Epidermal melanocyte (primary cell): ENCODE data around the gene IDUA.
"Not testable (repeated sequence)": the region's sequence is repeated elsewhere in the genome, so short reads cannot be mapped to it uniquely, and the experiment has no call there.

ENCODE experiments used
- DNase-seq: peaks from one replicate; pipeline ENCODE4 v3.0.0; 2011; ENCODE audit warnings: low spot score; ENCODE audit not compliant: insufficient read length

IDUA gene

DNA sequence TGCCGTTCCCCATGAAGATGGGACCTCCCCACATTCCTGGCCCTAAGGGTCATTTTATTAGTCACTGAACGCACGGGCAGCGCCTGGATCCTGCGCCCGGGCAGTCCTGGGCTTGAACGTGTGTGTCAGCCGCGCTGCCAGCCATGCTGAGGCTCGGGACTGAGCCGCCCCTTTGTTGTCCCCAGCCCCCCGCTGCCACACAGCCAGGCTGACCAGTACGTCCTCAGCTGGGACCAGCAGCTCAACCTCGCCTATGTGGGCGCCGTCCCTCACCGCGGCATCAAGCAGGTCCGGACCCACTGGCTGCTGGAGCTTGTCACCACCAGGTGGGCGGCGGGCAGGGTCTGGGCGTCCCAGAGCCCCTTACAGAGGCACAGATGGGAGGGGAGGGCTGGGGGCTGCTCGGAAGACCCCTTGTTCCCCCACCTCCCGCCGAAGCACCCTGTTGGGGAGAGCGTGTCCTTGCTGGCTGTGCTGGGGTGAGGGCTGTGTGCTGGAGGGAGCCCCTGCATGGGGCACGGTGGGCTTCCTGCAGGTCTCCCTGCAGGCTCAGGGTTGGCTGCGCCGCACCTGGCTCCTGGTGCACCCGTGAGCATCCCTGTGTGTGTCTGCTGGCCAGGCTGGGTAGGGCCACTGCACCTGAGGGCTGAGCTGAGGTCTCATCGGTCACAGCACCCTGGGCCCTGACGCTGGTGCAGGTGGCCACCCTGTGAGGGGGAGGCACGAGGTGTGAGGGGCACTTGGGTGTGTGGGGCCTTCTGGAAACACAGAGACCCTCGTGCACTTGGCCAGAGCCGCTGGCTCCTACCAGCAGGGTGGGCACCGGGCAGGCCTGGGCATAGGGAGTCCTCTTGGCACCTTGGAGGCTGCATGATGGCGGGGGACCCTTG lies 1.0 kb downstream of the IDUA start:
- no peak for DNase-seq

DNA sequence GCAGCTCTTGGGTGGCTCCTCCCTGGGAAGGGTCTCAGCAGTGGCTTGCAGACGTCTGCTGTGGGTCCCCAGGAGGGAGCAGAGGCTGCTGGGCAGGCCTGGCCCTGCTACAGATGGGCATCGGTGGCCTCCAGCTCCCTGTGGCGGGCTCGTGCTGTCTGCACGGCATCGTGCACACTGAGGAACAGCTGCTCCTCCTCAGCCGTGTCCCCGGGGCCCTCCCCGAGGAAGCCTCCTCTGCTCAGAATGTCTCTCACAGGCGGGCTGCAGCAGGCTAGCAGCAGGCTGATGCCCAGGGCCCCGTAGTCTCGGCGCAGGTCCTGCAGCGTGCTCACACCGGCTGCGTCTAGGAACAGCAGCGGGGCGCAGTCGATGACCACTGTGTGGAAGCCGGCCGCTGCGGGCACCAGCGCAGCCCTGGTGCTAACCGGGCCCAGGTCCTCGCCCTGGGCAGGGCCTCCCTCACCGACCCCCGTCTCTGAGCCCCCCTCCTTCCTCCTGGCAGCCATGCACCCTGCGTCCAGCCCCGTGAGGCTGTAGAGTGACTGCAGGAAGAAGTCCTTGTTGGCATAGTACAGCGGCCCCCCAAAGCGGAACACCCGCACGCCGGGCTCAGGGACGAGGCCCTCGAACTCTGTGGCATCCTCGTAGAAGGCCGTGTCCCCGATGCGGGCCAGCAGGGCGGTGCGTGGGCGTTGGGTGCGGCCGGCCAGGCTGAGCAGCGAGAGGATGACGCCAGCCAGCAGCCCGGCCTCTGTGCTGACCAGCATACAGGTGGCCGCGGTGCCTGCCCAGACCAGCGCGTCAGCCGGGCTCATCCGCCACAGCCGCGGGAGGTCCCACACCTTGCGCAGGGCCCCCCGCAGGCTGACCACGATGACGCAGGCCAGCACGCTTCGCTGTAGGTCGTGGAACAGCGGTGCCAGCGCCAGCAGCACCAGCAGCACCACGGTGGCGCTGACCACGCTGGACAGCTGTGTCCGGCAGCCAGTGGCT lies 2.2 kb downstream of the IDUA start:
- DNase-seq = no peak

DNA sequence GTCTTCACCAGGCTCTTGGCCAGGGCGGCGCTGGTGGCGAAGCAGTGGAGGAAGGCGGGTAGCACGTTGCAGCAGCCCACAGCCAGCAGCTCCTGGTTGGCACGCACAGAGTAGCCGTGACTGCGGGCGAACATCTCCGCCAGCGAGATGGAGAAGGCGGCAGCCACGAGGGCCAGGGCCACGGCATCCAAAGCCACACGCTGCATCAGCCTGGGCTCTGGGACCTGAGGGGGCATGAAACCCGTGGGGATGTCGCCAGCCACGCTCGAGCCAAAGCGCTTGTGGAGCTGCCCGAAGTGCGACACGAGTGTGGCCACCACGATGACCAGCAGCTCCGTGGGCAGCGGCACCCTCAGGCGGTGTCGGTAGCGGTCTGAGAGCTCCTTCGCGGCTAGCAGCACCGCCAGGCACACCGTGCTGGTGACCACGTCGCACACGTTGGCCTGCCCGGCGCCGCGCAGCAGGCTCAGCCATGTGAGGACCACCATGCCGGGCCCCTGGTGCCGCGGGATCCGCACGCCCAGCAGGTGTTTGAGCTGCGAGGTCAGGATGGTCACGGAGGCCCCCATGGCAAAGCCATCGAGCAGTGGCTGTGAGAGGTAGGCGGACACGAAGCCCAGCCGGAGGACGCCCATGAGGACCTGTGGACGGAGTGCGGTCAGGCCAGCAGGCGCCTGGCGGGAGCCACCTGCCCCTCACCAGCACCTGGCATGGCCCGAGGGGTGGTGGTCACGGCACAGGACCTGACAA lies 3.1 kb downstream of the IDUA start:
- DNase-seq = no peak

DNA sequence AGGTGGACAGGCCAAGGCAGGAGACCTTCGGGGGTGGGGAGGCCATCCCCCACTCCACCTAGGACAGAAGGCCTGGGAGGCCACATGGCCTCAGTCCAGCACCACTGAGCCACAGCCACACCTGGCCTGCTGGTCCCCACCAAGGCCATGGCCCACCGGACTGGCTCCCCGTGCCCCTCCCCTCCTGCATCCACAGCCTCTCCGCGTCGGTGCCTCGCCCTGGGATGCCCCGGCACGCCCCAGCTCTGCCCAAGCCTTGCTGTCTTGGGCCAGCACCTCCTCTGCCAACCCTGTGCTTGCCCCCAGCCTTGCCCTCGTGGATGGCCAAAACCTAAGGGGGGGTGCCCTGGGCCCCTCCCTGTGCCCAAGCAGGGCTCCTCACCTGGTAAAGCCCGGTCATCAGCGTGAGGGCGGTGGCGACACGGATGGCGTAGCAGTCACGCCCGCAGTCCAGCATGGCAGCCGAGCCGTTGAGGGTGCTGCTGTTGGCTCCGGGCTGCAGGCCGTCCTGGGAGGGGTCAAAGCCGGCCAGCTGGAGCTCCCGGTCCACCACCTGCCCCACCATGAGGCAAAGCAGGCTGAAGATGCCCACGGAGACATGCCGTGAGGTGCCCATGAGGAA lies 4.0 kb downstream of the IDUA start:
- DNase-seq = no peak

DNA sequence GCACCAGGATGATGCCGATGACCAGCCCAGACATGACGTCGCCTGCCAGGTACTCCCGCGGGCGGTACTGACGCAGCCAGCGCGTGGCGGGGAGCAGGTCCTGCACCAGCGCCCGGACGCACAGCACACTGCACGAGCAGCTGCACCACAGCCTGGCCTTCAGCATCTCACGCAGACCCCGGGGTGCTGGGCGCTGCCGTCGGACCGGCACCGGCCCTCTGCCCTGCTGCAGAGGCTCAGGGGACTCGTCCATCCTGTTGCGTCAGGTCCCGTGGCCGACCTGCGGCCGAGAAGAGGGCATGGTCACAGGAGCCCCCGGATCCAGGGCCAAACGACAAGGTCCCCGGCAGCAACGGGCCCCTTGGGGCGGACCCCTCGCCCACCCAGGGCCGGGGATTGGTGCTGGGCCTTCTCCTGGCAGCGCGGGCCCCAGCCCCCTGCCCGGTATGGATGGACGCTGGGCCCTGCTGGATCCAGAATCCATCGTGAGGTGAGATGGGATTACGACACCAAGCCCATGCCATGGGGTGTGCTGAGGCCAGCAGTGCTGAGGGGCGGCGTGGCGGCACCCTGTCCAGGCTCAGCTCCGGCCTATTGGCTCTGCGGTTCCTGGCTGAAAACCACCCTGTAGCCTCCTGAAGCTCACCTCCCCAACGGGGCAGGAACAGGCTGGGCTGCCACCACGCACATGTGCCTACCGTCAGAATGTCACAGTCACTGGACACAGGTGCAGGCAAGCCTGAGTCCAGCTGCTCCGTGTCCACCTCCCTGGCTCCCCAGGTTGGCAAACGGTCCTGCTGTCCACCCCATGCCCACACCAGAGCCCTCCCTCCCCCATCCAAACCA lies 4.8 kb downstream of the IDUA start:
- DNase-seq = no peak

DNA sequence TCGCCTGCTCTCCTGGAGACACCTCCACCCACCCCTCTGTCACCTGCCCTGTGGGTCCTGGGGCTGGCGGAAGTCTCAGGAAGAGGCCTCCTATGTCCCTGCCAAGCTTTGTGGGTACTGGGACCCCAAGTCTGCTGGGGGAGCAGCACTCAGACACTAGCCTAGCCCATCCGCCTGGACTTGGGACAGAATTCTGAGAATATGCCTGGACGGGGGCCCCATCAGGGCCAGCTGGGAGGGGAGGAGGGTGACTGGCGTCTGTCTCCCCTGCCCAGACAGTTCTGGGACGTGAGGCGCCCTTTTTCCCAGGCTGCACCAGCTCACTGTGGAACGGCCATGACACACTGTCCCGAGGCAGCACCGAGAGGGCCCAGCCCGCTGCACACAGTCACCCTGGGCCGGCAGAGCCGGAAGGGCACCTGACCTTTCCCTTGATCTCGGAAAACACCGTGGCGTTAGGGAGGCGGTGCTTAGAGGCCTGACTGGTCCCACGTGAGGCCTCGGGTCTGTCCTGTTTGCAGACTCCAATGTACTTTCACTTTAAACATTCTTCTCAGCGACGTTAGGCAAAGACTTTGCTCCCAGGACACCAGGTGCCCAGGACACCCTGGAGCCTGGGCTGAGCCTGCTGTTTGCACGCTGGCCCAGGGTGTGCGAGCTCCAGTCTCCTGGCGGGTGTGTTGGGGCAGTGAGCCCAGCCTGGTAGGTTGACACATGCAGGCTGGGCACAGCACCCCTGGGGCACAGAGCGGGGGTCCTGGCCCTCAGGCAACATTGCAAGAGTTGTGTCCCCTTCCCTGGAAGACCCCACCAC lies 5.7 kb downstream of the IDUA start:
- DNase-seq = no peak

DNA sequence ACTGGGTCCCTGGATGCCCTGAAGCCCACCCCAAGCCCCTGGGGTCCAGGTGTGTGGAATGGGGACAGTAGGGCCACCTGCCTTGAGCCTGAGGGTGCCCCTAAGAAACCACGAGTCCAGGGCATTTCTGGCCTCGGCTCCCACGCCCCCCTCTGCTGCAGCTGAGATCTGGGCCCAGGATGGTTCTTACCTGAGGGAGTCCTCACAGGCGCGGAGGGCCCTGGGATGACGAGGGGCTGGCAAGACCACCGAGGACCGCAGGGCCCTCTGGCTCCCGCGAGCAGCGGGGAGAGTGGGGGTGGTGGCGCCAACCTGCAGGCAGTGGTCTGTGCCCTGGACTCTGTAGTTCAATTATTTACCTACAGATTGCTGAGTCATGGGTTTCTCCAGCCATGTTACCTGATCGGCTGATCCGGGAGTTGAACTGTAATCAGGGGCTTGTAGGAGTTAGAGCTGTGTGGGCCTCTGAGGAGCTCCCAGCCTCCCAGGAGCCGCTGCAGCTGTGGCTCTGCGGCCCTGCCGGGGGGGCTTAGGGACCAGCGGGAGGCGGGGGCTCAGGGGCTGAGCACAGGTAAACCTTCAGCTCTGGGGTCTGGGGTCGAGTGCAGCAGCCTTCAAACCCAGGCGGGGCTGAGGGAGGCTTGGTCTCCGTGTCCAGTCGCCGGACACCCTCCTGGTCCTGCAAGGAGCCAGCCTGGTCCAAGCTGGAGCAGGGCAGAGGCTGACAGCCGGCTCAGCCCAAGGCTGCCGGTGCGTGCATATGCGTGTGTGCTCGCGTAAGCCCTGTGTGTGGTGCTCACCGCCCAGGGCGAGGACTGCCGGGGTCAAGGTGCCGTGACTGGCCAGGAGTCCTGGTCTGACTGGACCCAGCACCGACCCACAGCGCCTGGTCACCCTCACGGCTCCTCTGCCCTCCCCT lies 6.5 kb downstream of the IDUA start, which contains the start of gene SLC26A1:
Gene SLC26A1, minus strand, starts transcription at position 294 of the 919 bp plus-strand sequence. CDS start 1,701 bp downstream, outside the sequence.
- DNase-seq = no peak

DNA sequence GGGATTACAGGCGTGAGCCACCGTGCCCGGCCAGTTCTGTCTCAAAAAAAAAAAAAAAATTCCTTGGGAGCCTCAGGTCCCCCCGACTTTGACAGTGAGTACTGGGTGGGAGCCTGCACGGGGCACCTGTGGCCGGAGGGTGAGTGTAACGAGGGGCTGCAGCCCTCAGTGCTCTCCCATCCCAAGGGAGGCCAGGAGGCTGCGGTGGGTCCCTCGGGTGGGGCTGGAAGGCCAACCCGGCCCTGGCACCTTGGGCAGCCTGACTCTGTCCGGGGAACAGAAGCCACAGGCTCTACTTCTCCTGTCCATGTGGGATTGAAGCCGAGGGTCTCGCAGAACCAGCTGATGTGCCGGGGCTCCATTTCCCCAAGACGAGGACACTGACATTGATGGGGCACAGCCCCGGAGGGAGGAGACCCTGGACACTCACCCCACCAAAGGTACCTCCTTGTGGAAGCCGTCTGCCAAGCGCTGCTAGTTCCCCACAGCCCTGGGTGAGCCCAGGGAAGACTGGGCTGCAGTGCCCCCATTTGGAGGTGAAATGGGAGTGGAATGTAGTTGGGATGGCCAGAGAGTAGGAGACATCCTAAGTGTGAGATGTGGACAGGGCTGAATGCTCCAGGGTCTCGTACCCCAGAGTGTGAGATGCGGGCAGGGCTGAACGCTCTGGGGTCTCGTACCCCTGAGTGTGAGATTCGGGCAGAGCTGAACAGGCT lies 8.6 kb downstream of the IDUA start:
- no peak for DNase-seq

DNA sequence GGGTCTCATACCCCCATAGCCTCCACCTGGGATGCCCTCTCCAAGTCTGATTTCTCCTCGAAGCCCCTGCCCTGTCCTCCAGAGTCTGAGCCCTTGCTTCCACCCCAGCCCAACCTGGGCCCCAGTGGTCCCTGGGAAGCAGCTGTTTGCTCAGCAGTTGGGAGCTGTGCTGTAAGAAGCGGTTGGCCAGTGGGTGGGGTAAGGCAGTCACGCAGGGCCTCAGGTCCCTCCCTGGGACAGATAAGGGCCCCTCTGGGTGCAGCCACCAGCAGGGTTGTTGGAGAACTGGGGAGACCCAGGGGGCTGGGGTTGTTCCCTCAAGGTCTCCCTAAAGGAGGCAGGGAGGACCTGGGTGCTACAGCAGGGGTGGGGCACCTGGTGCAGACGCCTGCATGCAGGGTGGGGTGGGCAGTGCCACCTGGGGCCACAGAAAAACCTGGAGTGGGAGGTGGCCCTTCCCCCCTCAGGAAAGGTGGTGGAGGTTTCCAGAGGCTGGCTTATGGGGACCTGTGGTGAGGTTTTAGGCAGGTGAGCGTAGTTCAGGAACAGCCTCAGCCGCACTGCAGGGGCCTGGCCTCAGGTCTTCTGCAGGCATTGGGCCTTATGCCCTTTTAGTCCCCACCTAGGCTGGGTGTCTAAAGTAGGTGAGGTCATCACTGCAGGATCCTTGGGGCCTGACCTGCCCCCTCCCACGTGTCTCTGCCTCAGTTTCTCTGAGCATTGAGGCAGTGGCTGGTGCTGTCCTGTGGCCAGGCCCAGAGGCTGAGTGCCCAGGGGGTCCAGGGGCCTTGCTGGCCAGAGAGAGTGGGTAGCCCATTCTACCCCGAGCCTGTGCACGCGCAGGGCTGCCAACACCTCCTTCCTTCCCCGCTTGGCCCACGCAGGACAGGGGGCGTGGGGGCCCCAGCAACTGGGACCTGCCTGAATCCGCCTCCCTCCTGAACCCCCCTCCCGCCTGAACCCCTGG lies 9.5 kb downstream of the IDUA start:
- no peak for DNase-seq

DNA sequence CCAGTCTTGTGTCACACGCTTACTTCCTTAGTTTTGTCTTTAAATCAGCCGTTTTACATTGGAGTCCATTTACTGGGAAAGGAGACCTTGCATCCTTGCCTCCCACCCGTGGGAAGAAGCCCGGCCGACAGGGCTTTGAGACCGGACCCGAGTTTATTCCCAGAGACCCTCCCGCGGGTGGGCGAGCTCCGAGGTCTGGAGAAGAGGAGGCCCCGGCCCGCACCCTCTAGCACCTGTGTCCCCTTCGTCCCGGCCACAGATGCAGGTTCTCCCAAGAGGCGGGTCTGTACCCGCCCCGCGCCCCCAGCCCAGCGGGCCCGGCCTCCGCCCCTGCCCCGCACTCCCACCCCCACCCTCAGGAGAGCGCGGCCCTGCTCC lies 10.1 kb downstream of the IDUA start:
- no peak for DNase-seq

DNA sequence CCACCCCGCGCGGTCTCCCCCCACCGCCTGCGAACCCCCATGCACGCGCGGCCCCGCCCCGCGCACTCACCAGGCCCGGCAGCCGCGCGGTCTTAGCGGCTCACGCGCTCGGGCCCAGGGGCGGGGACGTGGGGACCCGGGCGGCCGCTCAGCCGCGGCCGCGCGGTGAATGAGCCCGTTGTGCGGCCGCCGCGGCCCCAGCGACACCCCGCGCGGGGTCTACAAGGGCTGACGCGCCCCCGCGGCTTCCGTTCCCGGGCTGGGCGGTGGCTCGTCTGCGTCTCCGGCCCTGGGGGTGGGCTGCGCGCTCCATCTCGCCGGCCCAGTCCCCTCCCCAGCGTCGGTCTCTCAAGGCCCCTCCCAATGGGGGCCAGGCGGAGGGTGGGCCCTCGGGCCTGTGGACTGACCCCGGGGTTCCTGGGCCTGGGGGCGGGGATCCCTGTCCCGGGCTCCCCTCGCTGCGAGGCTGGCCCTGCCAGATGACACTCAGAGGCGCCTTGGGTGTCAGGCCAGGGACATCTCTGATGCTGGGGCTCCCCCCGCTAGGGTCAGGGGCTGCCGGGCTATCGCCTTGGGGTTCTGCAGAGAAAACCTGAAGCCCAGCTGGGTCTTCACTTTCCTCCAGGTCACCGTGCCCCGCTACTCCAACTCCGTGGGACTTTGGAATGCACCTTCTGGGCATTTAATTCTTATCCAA lies 10.7 kb downstream of the IDUA start:
- DNase-seq = peak; percentile 75

DNA sequence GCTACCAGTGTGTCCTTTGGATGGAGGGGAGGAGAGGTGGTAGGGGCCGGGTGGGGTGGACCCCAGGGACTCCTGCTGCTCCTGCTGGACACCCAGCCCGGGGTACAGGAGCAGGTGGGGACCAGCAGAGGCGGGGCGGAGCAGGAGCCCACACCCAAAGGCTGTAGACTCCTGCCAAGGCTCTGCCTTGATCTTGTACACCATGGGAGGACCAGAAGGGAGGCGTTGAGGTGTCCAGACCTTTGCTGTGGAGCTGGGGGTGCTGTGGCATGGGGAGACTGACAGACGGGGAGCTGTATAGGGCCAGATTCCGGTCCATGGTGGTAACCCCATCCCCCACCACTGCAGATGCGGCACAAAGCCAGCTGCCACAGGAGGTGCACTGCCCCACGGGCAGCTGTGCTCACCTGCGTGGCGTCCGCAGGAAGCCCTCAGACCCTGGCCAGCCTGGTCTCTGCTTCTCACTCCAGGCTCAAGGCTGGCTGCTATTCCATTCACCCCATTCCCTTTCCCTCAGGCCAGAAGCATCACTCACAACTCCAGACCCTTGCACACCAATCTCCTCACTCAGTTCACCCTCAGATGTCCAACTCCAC lies 11.3 kb downstream of the IDUA start:
- DNase-seq = no peak

DNA sequence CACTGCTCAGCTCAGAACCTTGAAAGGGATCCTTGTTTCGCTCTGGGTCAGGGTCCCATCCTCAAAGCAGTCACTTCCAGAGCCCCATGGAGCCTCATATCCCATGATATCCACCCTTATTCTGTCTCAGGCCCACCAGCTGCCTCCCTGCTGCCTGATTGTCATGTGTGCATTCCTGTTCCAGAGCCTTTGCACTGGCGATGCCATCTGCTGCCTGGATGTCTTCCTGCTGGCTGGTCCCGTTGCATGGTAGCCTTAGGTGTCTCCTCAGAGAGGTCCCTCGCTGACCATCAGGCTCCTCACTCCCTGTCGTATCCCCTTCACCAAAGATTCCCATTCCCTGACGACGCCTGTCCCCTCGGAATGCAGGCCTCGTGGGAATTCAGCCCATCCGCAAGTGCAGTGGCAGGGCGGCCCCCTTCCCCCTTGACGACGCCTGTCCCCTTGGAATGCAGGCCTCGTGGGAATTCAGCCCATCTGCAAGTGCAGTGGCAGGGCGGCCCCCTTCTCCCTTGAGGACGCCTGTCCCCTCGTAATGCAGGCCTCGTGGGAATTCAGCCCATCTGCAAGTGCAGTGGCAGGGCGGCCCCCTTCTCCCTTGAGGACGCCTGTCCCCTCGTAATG lies 12.5 kb downstream of the IDUA start:
- DNase-seq = not testable (repeated sequence)

DNA sequence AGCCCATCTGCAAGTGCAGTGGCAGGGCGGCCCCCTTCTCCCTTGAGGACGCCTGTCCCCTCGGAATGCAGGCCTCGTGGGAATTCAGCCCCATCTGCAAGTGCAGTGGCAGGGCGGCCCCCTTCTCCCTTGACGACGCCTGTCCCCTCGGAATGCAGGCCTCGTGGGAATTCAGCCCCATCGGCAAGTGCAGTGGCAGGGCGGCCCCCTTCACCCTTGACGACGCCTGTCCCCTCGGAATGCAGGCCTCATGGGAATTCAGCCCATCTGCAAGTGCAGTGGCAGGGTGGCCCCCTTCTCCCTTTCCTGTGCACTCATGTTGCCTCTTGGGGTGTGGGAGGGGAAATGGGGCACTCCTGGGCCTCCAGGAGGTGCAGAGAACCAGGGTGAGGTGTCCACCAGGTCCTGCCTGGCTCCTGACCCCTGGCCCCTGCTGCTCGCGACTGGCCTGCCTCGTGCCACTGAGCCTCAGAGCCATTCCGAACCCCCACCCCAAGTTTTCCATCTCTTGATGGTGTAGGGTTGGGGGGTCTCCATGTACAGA lies 13.1 kb downstream of the IDUA start:
- no peak for DNase-seq
